Panc1 (cell line): ENCODE measurements around the gene SKI. TPM values are rescaled to one million over a fixed set of nuclear protein-coding genes. Genes with fewer than 3 reads are reported as not detected.

Source experiments
- ATAC-seq: fragments of 200-7000 bp; cut with Tn5 transposase; 2 replicates; pipeline ENCODE4 v1.9.1; 2020; ENCODE audit warnings: mild to moderate bottlenecking, moderate library complexity
- BruUV-seq: library from RNA; stranded (reverse); fragments of 400-500 nt; replicated peaks from 2 replicates; lab custom pipeline; 2021; lab: Mats Ljungman, UMichigan
- CTCF ChIA-PET: fragments of 300-600 bp; sonication (Branson Sonifier 250); formaldehyde crosslinking; loops from one replicate; lab custom pipeline; 2022; ENCODE audit warnings: antibody characterized with exemption; lab: Charles Lee
- POLR2A ChIA-PET: fragments of 300-600 bp; sonication (Branson Sonifier 250); formaldehyde crosslinking; loops from one replicate; lab custom pipeline; 2022; ENCODE audit warnings: antibody characterized with exemption; lab: Charles Lee
- DNase-seq: peaks from one replicate; pipeline ENCODE4 v3.0.0-alpha.2; 2010; ENCODE audit warnings: low read depth, low spot score
- H3K27ac ChIP-seq: 2 replicates; pipeline ENCODE4 v1.5.1; 2011; ENCODE audit warnings: mild to moderate bottlenecking, low read length, inconsistent platforms
- H3K27me3 ChIP-seq: fragments of 200-500 bp; sonication (Bioruptor generic); 2 replicates; pipeline ENCODE4 v1.6.0; 2014; ENCODE audit warnings: low read length, inconsistent platforms; ENCODE audit not compliant: control insufficient read depth, insufficient read depth
- H3K36me3 ChIP-seq: fragments of 200-500 bp; sonication (Bioruptor generic); 2 replicates; pipeline ENCODE4 v1.5.1; 2014; ENCODE audit warnings: inconsistent platforms, mild to moderate bottlenecking, low read length, moderate library complexity; ENCODE audit not compliant: control insufficient read depth, insufficient read depth
- H3K4me1 ChIP-seq: 2 replicates; pipeline ENCODE4 v1.5.1; 2011; ENCODE audit warnings: inconsistent platforms, mild to moderate bottlenecking, low read length, moderate library complexity; ENCODE audit not compliant: control insufficient read depth, insufficient read depth
- H3K4me3 ChIP-seq, 2 experiments: 2 replicates each; pipeline ENCODE4 v1.5.1; 2011 to 2012; ENCODE audit warnings: low read depth in 2 of 2, low read length in 2 of 2, mild to moderate bottlenecking in 2 of 2, inconsistent platforms in 1 of 2, moderate library complexity in 1 of 2
- H3K9me3 ChIP-seq: fragments of 200-500 bp; sonication (Bioruptor generic); 2 replicates; pipeline ENCODE4 v1.5.1; 2014; ENCODE audit warnings: low read depth, mild to moderate bottlenecking, inconsistent platforms, low read length, moderate library complexity; ENCODE audit not compliant: control insufficient read depth, insufficient read depth
- CTCF ChIP-seq: fragments of 450-650 bp; IDR thresholded peaks from 2 replicates; pipeline ENCODE4 v1.5.1; 2017; ENCODE audit warnings: mild to moderate bottlenecking
- POLR2AphosphoS5 ChIP-seq: IDR thresholded peaks from 2 replicates; pipeline ENCODE4 v1.6.1; 2012; ENCODE audit warnings: mild to moderate bottlenecking, low read depth, low read length, moderate library complexity
- REST ChIP-seq, 2 experiments: IDR thresholded peaks; 2 replicates each; pipeline ENCODE4 v1.6.1; 2011 to 2012; ENCODE audit warnings: low read depth in 2 of 2, control low read depth in 1 of 2, low read length in 1 of 2, mild to moderate bottlenecking in 1 of 2, moderate library complexity in 1 of 2; ENCODE audit not compliant: insufficient read depth in 1 of 2
- SIN3A ChIP-seq: IDR thresholded peaks from 2 replicates; pipeline ENCODE4 v1.6.1; 2012; ENCODE audit warnings: low read depth, mild to moderate bottlenecking, low read length, moderate library complexity, borderline replicate concordance; ENCODE audit not compliant: insufficient read depth
- TCF7L2 ChIP-seq: IDR thresholded peaks from 2 replicates; pipeline ENCODE4 v1.6.1; 2011; ENCODE audit warnings: mild to moderate bottlenecking, low read depth, low read length, inconsistent platforms
- in situ Hi-C: cut with HindIII; loops from 2 replicates; pipeline ENCODE4 v1.10.0; 2016; ENCODE audit warnings: low sequenced_read_pairs, low pct_unique_long_range_greater_than_20kb
- intact Hi-C: fragments of 100-400 bp; cut with micrococcal nuclease; formaldehyde crosslinking; loops from one replicate; pipeline ENCODE4 v1.10.0; 2022; ENCODE audit not compliant: unreplicated experiment
- total RNA-seq: library from RNA; stranded (reverse); gene quantifications from one replicate; pipeline ENCODE4 v1.2.1, GENCODE V29; 2021; ENCODE audit not compliant: unreplicated experiment

SKI gene
- total RNA-seq, 1 experiment from 2014 or later = 63.2 TPM

DNA sequence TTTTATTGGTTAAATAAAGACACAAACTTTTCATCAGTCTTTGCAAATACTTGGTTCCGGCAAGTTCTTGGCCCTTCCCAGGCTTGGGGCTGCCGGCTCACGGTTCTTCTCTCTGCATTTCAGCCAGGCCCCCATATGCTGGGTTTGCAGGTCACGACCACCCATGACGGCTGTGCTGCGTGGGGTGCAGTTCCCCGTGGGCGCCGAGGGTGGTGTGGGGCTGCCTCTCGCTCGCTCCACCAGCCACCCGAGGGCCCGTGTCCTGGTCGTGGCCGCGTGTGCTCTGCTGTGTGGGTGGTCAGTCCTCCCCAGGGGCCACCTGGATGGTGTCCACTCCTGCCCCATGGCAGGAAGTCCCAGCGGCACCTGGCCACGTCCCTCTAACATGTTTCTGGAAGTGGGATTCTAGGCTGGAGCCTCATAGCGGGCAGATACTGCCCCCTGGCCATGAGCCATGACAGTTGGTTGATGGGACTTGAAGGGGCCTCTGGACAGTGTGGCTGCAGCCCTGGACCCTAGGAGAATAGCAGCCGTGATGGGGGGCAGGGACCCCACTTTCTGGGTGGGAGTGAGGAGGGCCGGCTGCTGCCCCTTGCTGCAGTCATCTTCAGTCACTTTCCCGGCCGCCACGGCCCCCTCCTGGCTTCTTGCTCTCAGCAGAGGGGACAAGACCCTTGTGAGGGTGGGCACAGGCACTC is 46.3 kb downstream of the SKI start:
- intact Hi-C loops = no loop called here
- TF ChIP-seq CTCF (no peak), POLR2AphosphoS5 (no peak), SIN3A (no peak), TCF7L2 (no peak), REST (IDR thresholded peaks at IDR 0.05; ENCODE audit: insufficient read depth in 1 of 2, low read depth in 2 of 2, low read length in 1 of 2) (no peak)
- ChIA-PET POLR2A (no interaction called here), CTCF (no interaction called here)
- Histone ChIP-seq H3K36me3 (no peaks in the 10 kb centered on the region), H3K4me1 (peaks cover 34% of the 10 kb centered on the region), H3K9me3 (no peaks in the 10 kb centered on the region), H3K27ac (no peak overlapping the region), H3K4me3 (no peak overlapping the region), H3K27me3 (no peaks in the 10 kb centered on the region)
- ATAC-seq = no peak
- BruUV-seq = no TSS peak
- in situ Hi-C loops = no loop called here
- no peak for DNase-seq

DNA sequence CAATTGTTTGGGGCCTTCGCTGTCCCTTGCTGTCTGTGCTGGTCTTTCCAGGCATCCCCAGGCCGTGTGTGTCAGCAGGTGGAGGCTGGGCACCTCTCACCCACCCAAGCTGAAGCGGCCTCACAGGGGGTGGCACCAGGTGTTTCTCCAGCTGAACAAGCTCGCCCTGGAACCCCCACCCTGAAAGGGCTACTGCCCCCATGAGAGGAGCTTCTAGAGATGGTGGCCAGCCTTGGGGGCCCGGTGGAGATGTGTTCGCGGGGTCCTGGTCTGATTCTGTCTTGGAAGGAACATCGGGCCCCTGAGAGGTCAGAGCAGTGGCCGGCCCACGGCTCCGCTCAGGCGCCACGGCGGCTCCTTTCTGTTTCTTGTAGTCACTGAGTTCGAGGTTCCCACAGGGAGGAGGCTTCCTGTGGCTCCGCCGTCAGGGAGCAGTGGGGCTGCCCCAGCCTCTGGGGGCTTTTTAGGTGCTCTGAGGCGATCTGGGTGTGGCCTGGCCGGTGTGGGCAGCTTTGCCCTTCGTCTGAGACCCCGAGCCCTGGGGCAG is 46.9 kb downstream of the SKI start:
- no TSS peak for BruUV-seq
- Histone ChIP-seq H3K4me1 (peaks cover 32% of the 10 kb centered on the region), H3K36me3 (no peaks in the 10 kb centered on the region), H3K27ac (no peak overlapping the region), H3K27me3 (no peaks in the 10 kb centered on the region), H3K9me3 (no peaks in the 10 kb centered on the region), H3K4me3 (no peak overlapping the region)
- intact Hi-C loops = no loop called here
- TF ChIP-seq SIN3A = no peak
- TF ChIP-seq TCF7L2 = no peak
- no peak for TF ChIP-seq REST (IDR thresholded peaks at IDR 0.05; ENCODE audit: insufficient read depth in 1 of 2, low read depth in 2 of 2, low read length in 1 of 2)
- ATAC-seq (no peak), DNase-seq (no peak)
- in situ Hi-C loops = no loop called here
- CTCF ChIA-PET = no interaction called here
- POLR2A ChIA-PET = no interaction called here
